Measurements from ENCODE around the gene KIF7.

Gene KIF7

DNA sequence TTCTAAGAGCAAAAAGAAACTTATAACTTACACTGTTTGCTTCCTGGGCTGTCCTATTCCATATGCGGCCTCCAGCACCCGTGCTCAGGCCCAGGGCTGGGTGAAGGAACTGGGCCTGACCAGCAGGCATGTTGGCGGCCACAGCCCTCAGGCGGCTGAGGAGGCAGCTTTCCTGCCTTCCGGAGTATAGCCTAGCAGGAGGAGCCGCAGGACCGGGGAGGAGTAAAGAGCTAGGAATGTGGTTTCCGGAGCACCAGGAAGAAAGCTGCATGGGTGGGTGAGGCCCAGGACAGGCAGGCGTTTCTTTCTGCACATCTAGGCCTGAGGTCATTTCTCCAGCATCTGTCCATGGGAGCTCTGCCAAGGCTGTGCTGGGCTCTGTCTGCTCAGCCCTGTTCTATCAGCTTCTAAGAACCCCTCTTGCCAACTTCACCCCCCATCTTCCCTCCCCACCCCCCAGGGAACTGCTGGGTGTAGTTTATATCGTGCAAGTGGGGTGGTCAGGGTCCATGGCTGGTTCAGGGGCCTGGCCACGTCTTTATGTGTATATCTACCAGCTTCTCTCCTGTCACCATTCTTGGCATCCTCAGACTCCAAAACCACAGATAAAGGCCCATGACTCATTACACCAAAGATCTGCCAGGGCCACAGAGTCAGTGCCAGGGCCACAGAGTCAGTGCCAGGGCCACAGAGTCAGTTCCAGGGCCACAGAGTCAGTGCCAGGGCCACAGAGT is 7.8 kb upstream of the KIF7 start:
- TF ChIP-seq CTCF (IDR thresholded peaks at IDR 0.05), result no peak
- H3K27ac ChIP-seq, result no peak overlapping the region
- peaks cover 4% of the 10 kb centered on the region for H3K4me1 ChIP-seq
- H3K79me2 ChIP-seq, result no peaks in the 10 kb centered on the region
- H2AFZ ChIP-seq, result no peak overlapping the region
- no peak overlapping the region for H3K9ac ChIP-seq
- H3K27me3 ChIP-seq (ENCODE audit: control insufficient read depth, insufficient read depth, low read length), result no peaks in the 10 kb centered on the region
- H3K4me3 ChIP-seq (ENCODE audit: low read depth, low read length), result no peak overlapping the region
- no peaks in the 10 kb centered on the region for H3K36me3 ChIP-seq (ENCODE audit: control insufficient read depth, insufficient read depth, low read length)
- no peak overlapping the region for H3K4me2 ChIP-seq (ENCODE audit: low read length)
- H3K9me3 ChIP-seq (ENCODE audit: control insufficient read depth, low read length), result no peaks in the 10 kb centered on the region

GRCh38 chr15:89660556-89660955 is 5.3 kb upstream of the KIF7 start:
- no peaks in the 10 kb centered on the region for H3K79me2 ChIP-seq
- H3K4me1 ChIP-seq, result peaks cover 4% of the 10 kb centered on the region
- H3K9me3 ChIP-seq (ENCODE audit: control insufficient read depth, low read length), result no peaks in the 10 kb centered on the region
- H3K27me3 ChIP-seq (ENCODE audit: control insufficient read depth, insufficient read depth, low read length), result no peaks in the 10 kb centered on the region
- no peak overlapping the region for H2AFZ ChIP-seq
- no peak for TF ChIP-seq CTCF (IDR thresholded peaks at IDR 0.05)
- H3K9ac ChIP-seq, result no peak overlapping the region
- no peaks in the 10 kb centered on the region for H3K36me3 ChIP-seq (ENCODE audit: control insufficient read depth, insufficient read depth, low read length)
- no peak overlapping the region for H3K4me3 ChIP-seq (ENCODE audit: low read depth, low read length)
- no peak overlapping the region for H3K4me2 ChIP-seq (ENCODE audit: low read length)
- no peak overlapping the region for H3K27ac ChIP-seq

GRCh38 chr15:89659295-89659694 is 4.0 kb upstream of the KIF7 start:
- no peak overlapping the region for H3K4me2 ChIP-seq (ENCODE audit: low read length)
- H3K27me3 ChIP-seq (ENCODE audit: control insufficient read depth, insufficient read depth, low read length), result no peaks in the 10 kb centered on the region
- no peaks in the 10 kb centered on the region for H3K79me2 ChIP-seq
- H2AFZ ChIP-seq, result no peak overlapping the region
- no peaks in the 10 kb centered on the region for H3K4me1 ChIP-seq
- no peak overlapping the region for H3K27ac ChIP-seq
- H3K9me3 ChIP-seq (ENCODE audit: control insufficient read depth, low read length), result no peaks in the 10 kb centered on the region
- no peak for TF ChIP-seq CTCF (IDR thresholded peaks at IDR 0.05)
- no peaks in the 10 kb centered on the region for H3K36me3 ChIP-seq (ENCODE audit: control insufficient read depth, insufficient read depth, low read length)
- H3K9ac ChIP-seq, result no peak overlapping the region
- no peak overlapping the region for H3K4me3 ChIP-seq (ENCODE audit: low read depth, low read length)

GRCh38 chr15:89657686-89658200 is 2.5 kb upstream of the KIF7 start:
- Histone ChIP-seq H3K4me1 (no peaks in the 10 kb centered on the region), H3K4me3 (ENCODE audit: low read depth, low read length) (no peak overlapping the region), H3K4me2 (ENCODE audit: low read length) (no peak overlapping the region), H3K27me3 (ENCODE audit: control insufficient read depth, insufficient read depth, low read length) (no peaks in the 10 kb centered on the region), H3K36me3 (ENCODE audit: control insufficient read depth, insufficient read depth, low read length) (no peaks in the 10 kb centered on the region), H2AFZ (no peak overlapping the region), H3K79me2 (no peaks in the 10 kb centered on the region), H3K9me3 (ENCODE audit: control insufficient read depth, low read length) (no peaks in the 10 kb centered on the region), H3K9ac (no peak overlapping the region), H3K27ac (no peak overlapping the region)
- no peak for TF ChIP-seq CTCF (IDR thresholded peaks at IDR 0.05)
